T47D (cell line): ENCODE measurements around the gene TBX4.

Experiments used
- DNase-seq, 2 experiments: peaks; one replicate each; pipeline versions ENCODE4 v3.0.0 to v3.0.0-alpha.2; 2011 to 2012; ENCODE audit warnings: low read depth in 1 of 2, low spot score in 1 of 2
- JUND ChIP-seq: IDR thresholded peaks from 2 replicates; pipeline ENCODE4 v1.6.1; 2012; ENCODE audit warnings: low read depth
- in situ Hi-C: cut with HindIII; loops from 2 replicates; pipeline ENCODE4 v1.10.0; 2016; ENCODE audit warnings: low sequenced_read_pairs, low pct_unique_long_range_greater_than_20kb

TBX4 gene

GRCh38 chr17:61470530-61471136 lies 18.4 kb downstream of the TBX4 start:
- TF ChIP-seq JUND: no peak
- no peak for DNase-seq
- in situ Hi-C loops: no loop called here

GRCh38 chr17:61474235-61474927 lies 22.2 kb downstream of the TBX4 start:
- no peak for TF ChIP-seq JUND
- no peak for DNase-seq
- in situ Hi-C loops: no loop called here

GRCh38 chr17:61474934-61475333 lies 22.7 kb downstream of the TBX4 start:
- no peak for DNase-seq
- no peak for TF ChIP-seq JUND
- in situ Hi-C loops: no loop called here

GRCh38 chr17:61475726-61476125 lies 23.5 kb downstream of the TBX4 start:
- no peak for TF ChIP-seq JUND
- DNase-seq: no peak
- in situ Hi-C loops: no loop called here

GRCh38 chr17:61476476-61477203 lies 24.4 kb downstream of the TBX4 start:
- in situ Hi-C loops: no loop called here
- TF ChIP-seq JUND: no peak
- DNase-seq: no peak

- no peak for DNase-seq
- no peak for TF ChIP-seq JUND
- in situ Hi-C loops: no loop called here
Measured at GRCh38 chr17:61477204-61477834, 25.1 kb downstream of the TBX4 start.

- in situ Hi-C loops: no loop called here
- TF ChIP-seq JUND: no peak
- DNase-seq: no peak
Measured at GRCh38 chr17:61478026-61478789, 26.0 kb downstream of the TBX4 start.

GRCh38 chr17:61478790-61479492 lies 26.7 kb downstream of the TBX4 start:
- TF ChIP-seq JUND: no peak
- in situ Hi-C loops: no loop called here
- DNase-seq: no peak

- DNase-seq: no peak
- TF ChIP-seq JUND: no peak
- in situ Hi-C loops: no loop called here
Measured at GRCh38 chr17:61479493-61480413, 27.5 kb downstream of the TBX4 start.

- no peak for TF ChIP-seq JUND
- in situ Hi-C loops: no loop called here
- no peak for DNase-seq
Measured at GRCh38 chr17:61480414-61480807, 28.2 kb downstream of the TBX4 start.

GRCh38 chr17:61481421-61481820 lies 29.2 kb downstream of the TBX4 start:
- DNase-seq: no peak
- in situ Hi-C loops: no loop called here
- TF ChIP-seq JUND: no peak
